Esophagus mucosa (tissue), 1 donor: ENCODE results near the gene CPSF7. TPM values are rescaled to one million over a fixed set of nuclear protein-coding genes. Genes with fewer than 3 reads are reported as not detected.
"Not testable (repeated sequence)": the region's sequence is repeated elsewhere in the genome, so short reads cannot be mapped to it uniquely, and the experiment has no call there.

Experiments
- ATAC-seq: fragments of 200-7000 bp; cut with Tn5 transposase; one replicate; pipeline ENCODE4 v1.9.1; 2020
- total RNA-seq: library from RNA; stranded (reverse); gene quantifications from one replicate; pipeline ENCODE4 v1.2.4, GENCODE V29; 2023
- donor health status: DM: yes; HTN: yes; CAD: no.

CPSF7 gene
- total RNA-seq, 1 donor from 2014 or later: 44.8 TPM

- ATAC-seq: peak; percentile 57
Measured at GRCh38 chr11:61439615-61440014, 9.8 kb upstream of the CPSF7 start.

- ATAC-seq: no peak
Measured at GRCh38 chr11:61437496-61437895, 7.7 kb upstream of the CPSF7 start.

- not testable (repeated sequence) for ATAC-seq
Measured at GRCh38 chr11:61430839-61431238, 1.1 kb upstream of the CPSF7 start.

- ATAC-seq: peak; percentile 71
Measured at GRCh38 chr11:61429346-61429690, 457 bp downstream of the CPSF7 start.

- no peak for ATAC-seq
Measured at GRCh38 chr11:61425367-61426131, 4.2 kb downstream of the CPSF7 start.

GRCh38 chr11:61422226-61422625 is 7.5 kb downstream of the CPSF7 start:
- no peak for ATAC-seq

GRCh38 chr11:61418136-61418535 is 11.6 kb downstream of the CPSF7 start:
- peak; percentile 36 for ATAC-seq

- ATAC-seq: peak; percentile 27
Measured at GRCh38 chr11:61417670-61418069, 12.1 kb downstream of the CPSF7 start.

GRCh38 chr11:61416941-61417340 is 12.8 kb downstream of the CPSF7 start:
- no peak for ATAC-seq

- no peak for ATAC-seq
Measured at GRCh38 chr11:61415381-61415780, 14.4 kb downstream of the CPSF7 start.

GRCh38 chr11:61414547-61414946 is 15.2 kb downstream of the CPSF7 start:
- no peak for ATAC-seq

GRCh38 chr11:61413496-61413895 is 16.3 kb downstream of the CPSF7 start:
- ATAC-seq: no peak

- ATAC-seq: no peak
Measured at GRCh38 chr11:61411589-61411988, 18.2 kb downstream of the CPSF7 start.

- ATAC-seq: no peak
Measured at GRCh38 chr11:61406991-61407728, 22.6 kb downstream of the CPSF7 start.

- no peak for ATAC-seq
Measured at GRCh38 chr11:61406067-61406466, 23.7 kb downstream of the CPSF7 start.

GRCh38 chr11:61404641-61405040 is 25.1 kb downstream of the CPSF7 start:
- ATAC-seq: no peak

- no peak for ATAC-seq
Measured at GRCh38 chr11:61404103-61404502, 25.7 kb downstream of the CPSF7 start.

- ATAC-seq: no peak
Measured at GRCh38 chr11:61403658-61404057, 26.1 kb downstream of the CPSF7 start.

- no peak for ATAC-seq
Measured at GRCh38 chr11:61401573-61401972, 28.2 kb downstream of the CPSF7 start.

GRCh38 chr11:61401173-61401572 is 28.6 kb downstream of the CPSF7 start:
- ATAC-seq: peak; percentile 22

GRCh38 chr11:61392981-61393595 is 36.7 kb downstream of the CPSF7 start:
- ATAC-seq: peak; percentile 34

- ATAC-seq: no peak
Measured at GRCh38 chr11:61390161-61390560, 39.6 kb downstream of the CPSF7 start.
